SK-N-SH treated with all-trans-retinoic acid at 6 μM for 48 hours (cell line): ENCODE results near the gene URB2.
"Not testable (repeated sequence)": the region's sequence is repeated elsewhere in the genome, so short reads cannot be mapped to it uniquely, and the experiment has no call there.

ENCODE experiments used
- CREB5 ChIP-seq: fragments of 250-450 bp; sonication (Bioruptor Pico); IDR thresholded peaks from 2 replicates; pipeline ENCODE4 v1.5.1; 2020; ENCODE audit warnings: low read depth, mild to moderate bottlenecking, moderate library complexity
- ISL1 ChIP-seq: fragments of 250-450 bp; sonication (Bioruptor Pico); IDR thresholded peaks from 2 replicates; pipeline ENCODE4 v2.1.2; 2022; ENCODE audit warnings: mild to moderate bottlenecking, moderate library complexity
- PATZ1 ChIP-seq: fragments of 250-450 bp; sonication (Bioruptor Pico); IDR thresholded peaks from 2 replicates; pipeline ENCODE4 v1.8.0; 2020; ENCODE audit warnings: mild to moderate bottlenecking, moderate library complexity, borderline replicate concordance
- RARB ChIP-seq: fragments of 250-450 bp; sonication (Bioruptor Pico); IDR thresholded peaks from 2 replicates; pipeline ENCODE4 v1.8.0; 2021; ENCODE audit warnings: mild to moderate bottlenecking, moderate library complexity

- not testable (repeated sequence) for TF ChIP-seq RARB, ISL1, CREB5, PATZ1 (CRISPR knock-in tag)
These were observed 79.1 kb downstream of the URB2 start for GRCh38 chr1:229705152-229705551.
